Spleen (tissue), 11 donors: Measurements from ENCODE around the gene NRDE2. TPM values are rescaled to one million over a fixed set of nuclear protein-coding genes. Genes with fewer than 3 reads are reported as not detected.
"Not testable (repeated sequence)": the region's sequence is repeated elsewhere in the genome, so short reads cannot be mapped to it uniquely, and the experiment has no call there.

Source experiments
- DNase-seq: peaks from one replicate; pipeline ENCODE4 v3.0.0-alpha.2; 2020
- H3K27ac ChIP-seq, 8 donors: fragments of 200-600 bp; sonication (generic) in 7 of 8; 1 replicate in 4 of 8; 2 replicates in 4 of 8; pipeline versions ENCODE4 v1.5.0 to v1.8.0; 2016 to 2021; ENCODE audit warnings: inconsistent platforms in 4 of 8, mild to moderate bottlenecking in 4 of 8, moderate library complexity in 1 of 8
- H3K27me3 ChIP-seq, 7 donors: fragments of 200-600 bp; sonication (generic) in 6 of 7; replicated peaks in 1 of 7; 1 replicate in 4 of 7; 2 replicates in 3 of 7; pipeline versions ENCODE4 v1.5.0 to v1.8.0; 2016 to 2021; ENCODE audit warnings: inconsistent platforms in 3 of 7, mild to moderate bottlenecking in 1 of 7
- H3K36me3 ChIP-seq, 6 donors: fragments of 200-600 bp; sonication (generic) in 5 of 6; 1 replicate in 4 of 6; 2 replicates in 2 of 6; pipeline versions ENCODE4 v1.5.0 to v1.8.0; 2016 to 2021; ENCODE audit warnings: inconsistent platforms in 2 of 6
- H3K4me1 ChIP-seq, 6 donors: fragments of 200-600 bp; sonication (generic) in 5 of 6; 1 replicate in 3 of 6; 2 replicates in 3 of 6; pipeline versions ENCODE4 v1.5.0 to v1.8.0; 2016 to 2021; ENCODE audit warnings: inconsistent platforms in 3 of 6
- H3K4me3 ChIP-seq, 8 donors: fragments of 200-600 bp; sonication (generic) in 7 of 8; 1 replicate in 4 of 8; 2 replicates in 4 of 8; pipeline versions ENCODE4 v1.5.0 to v1.8.0; 2016 to 2021; ENCODE audit warnings: inconsistent platforms in 4 of 8, mild to moderate bottlenecking in 4 of 8, moderate library complexity in 2 of 8
- H3K9me3 ChIP-seq, 8 donors: fragments of 200-600 bp; sonication (generic) in 7 of 8; 1 replicate in 4 of 8; 2 replicates in 4 of 8; pipeline versions ENCODE4 v1.5.0 to v1.8.0; 2016 to 2021; ENCODE audit warnings: inconsistent platforms in 4 of 8
- POLR2A ChIP-seq, 3 donors: fragments of 450-650 bp; IDR thresholded peaks; one replicate each; pipeline ENCODE4 v1.5.1; 2017; ENCODE audit warnings: antibody characterized with exemption in 3 of 3, mild to moderate bottlenecking in 1 of 3
- POLR2AphosphoS5 ChIP-seq, 3 donors: sonication (generic); formaldehyde crosslinking; IDR thresholded peaks; one replicate each; pipeline ENCODE4 v1.5.1; 2017; ENCODE audit warnings: antibody characterized with exemption in 3 of 3
- WGBS, 5 donors: extraction: QIAGEN DNeasy Blood & Tissue Kit in 3 of 5; methylation state at CpG; one replicate each; pipeline versions ENCODE4 v1.1.5 to v1.1.7; 2013 to 2018; 5-methylcytosine and 5-hydroxymethylcytosine counted together
- intact Hi-C: fragments of 100-400 bp; cut with DNase I; formaldehyde crosslinking; loops from one replicate; pipeline ENCODE4 v1.15.0; 2023; ENCODE audit warnings: low total_unique reads
- polyA plus RNA-seq, 3 donors: library from polyadenylated mRNA; stranded (reverse); fragments of 200-250 nt; gene quantifications; one replicate each; pipeline ENCODE4 v1.2.1, GENCODE V29; 2013
- total RNA-seq, 7 donors: library from RNA; depleted of rRNA in 3 of 7; stranded (reverse); fragments of >200 nt in 3 of 7; fragmentation: NEBNext Ultra II Directional in 4 of 7; extraction: Animal tissue kit (Norgen Biotek cat#: 25700) in 4 of 7; gene quantifications; one replicate each; pipeline versions ENCODE4 v1.1.0 to v1.2.1, GENCODE V29; 2016 to 2021
- TF ChIP-seq, protein P1 (sequence below), 11 experiments: fragments of 200-600 bp in 7 of 11; fragments of 450-650 bp in 4 of 11; sonication (generic) in 4 of 11; IDR thresholded peaks in 8 of 11; conservative IDR thresholded peaks in 3 of 11; 1 replicate in 7 of 11; 2 replicates in 4 of 11; pipeline versions ENCODE4 v1.4.0 to v1.8.0; 2016 to 2021; ENCODE audit warnings: antibody characterized with exemption in 11 of 11, inconsistent platforms in 4 of 11, mild to moderate bottlenecking in 1 of 11
- donor health status: healthy with polysubstance abuse.
- donor health status: DM: no; HTN: no; CAD: no; lungs with moderate emphysema.
- donor health status: DM: no; HTN: no; CAD: no.
- donor health status: Bipolar disorder and iron deficiency.
- donor health status: healthy.
- donor health status: DM: no; HTN: no; CAD: no.
- donor health status: DM: yes; HTN: yes; CAD: no.

Gene NRDE2
- total and polyA plus RNA-seq, 10 donors, result 6.3 to 28.9 (median 17.0) TPM

DNA sequence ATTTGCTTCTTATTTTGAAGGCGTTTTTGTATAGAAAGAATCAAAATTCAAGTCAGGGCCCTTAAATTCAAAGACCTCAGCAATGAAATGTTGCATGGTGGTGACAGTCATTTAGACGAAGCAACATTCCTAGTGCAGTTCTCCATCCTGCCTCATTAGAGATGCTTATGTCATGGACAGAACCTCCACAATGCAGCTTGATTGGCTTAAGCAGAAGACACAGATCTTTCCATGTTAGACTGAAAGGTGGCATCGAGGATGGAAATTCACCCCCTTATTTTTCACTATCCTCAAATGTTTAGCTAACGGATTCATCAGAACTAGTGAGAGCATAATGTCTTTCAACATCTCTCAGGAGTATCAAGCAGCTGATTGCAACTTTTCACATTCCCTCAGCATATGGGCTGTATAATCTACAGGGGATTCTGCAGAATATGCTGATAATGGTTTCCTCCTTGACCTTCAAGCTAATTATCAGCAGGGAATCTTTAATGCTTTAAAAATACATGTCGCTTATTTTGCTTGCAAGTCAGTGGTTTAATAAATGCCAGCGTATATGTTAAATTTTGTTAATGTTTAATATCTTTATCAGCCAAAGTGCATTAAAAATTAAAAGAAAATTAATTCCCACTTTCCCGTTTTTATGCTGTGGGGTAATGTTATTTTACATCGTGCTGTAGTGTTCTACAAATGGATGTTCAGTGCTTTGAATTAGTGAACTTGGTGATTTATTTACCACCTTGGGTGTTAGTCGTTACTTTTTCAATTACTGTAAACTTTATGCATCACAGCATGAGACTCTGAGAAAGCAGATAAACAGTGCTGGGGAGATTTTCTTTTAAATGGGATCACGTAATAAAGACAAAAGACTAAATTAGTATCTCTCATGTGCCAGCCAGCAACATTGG, 12.8 kb upstream of the NRDE2 start:
- no peaks in the 10 kb centered on the region for H3K36me3 ChIP-seq
- no peak overlapping the region for H3K27ac ChIP-seq
- no peaks in the 10 kb centered on the region for H3K9me3 ChIP-seq
- intact Hi-C loops, result no loop called here
- peaks cover 0 to 3% (median 0%) of the 10 kb centered on the region in 7 donors for H3K27me3 ChIP-seq
- DNase-seq, result no peak
- no peak overlapping the region for H3K4me3 ChIP-seq
- no peak for TF ChIP-seq POLR2AphosphoS5 (IDR thresholded peaks at IDR 0.05)
- TF ChIP-seq, protein P1, sequence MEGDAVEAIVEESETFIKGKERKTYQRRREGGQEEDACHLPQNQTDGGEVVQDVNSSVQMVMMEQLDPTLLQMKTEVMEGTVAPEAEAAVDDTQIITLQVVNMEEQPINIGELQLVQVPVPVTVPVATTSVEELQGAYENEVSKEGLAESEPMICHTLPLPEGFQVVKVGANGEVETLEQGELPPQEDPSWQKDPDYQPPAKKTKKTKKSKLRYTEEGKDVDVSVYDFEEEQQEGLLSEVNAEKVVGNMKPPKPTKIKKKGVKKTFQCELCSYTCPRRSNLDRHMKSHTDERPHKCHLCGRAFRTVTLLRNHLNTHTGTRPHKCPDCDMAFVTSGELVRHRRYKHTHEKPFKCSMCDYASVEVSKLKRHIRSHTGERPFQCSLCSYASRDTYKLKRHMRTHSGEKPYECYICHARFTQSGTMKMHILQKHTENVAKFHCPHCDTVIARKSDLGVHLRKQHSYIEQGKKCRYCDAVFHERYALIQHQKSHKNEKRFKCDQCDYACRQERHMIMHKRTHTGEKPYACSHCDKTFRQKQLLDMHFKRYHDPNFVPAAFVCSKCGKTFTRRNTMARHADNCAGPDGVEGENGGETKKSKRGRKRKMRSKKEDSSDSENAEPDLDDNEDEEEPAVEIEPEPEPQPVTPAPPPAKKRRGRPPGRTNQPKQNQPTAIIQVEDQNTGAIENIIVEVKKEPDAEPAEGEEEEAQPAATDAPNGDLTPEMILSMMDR (IDR thresholded peaks at IDR 0.05 in 8 of 11, conservative IDR thresholded peaks at IDR 0.05 in 3 of 11), result no peak
- no peak for TF ChIP-seq POLR2A (IDR thresholded peaks at IDR 0.05)
- 63 to 72% (median 67%) methylated on average over 10 of the region's 10 CpGs for WGBS, 5 donors
- no peaks in the 10 kb centered on the region for H3K4me1 ChIP-seq

DNA sequence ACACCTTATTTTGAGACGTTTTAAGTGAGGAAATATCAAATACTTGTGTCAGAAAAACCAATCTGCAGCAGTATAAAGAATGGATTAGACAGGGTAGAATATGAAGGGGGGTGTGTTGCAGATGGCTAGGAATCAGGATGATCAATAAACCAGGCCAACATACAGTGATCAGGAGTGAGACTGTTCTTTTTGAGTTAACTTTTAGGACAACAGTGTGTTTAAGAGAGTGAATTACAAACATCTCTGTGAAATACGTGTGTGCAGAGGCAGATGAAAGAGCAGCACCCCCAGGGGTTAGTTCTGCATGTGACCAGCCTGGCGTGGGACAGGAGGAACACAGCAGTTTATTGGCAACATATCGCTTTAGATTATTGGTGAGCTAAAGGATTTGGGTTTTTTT, 10.6 kb upstream of the NRDE2 start:
- WGBS, 5 donors, result 55 to 66% (median 57%) methylated on average over 4 of the region's 4 CpGs
- no peak for DNase-seq
- intact Hi-C loops, result no loop called here
- no peaks in the 10 kb centered on the region for H3K36me3 ChIP-seq
- TF ChIP-seq, protein P1 (IDR thresholded peaks at IDR 0.05 in 8 of 11, conservative IDR thresholded peaks at IDR 0.05 in 3 of 11), result no peak
- no peak for TF ChIP-seq POLR2AphosphoS5 (IDR thresholded peaks at IDR 0.05)
- H3K27me3 ChIP-seq, result peaks cover 0 to 22% (median 0%) of the 10 kb centered on the region in 7 donors
- H3K9me3 ChIP-seq, result no peaks in the 10 kb centered on the region
- H3K4me3 ChIP-seq, result no peak overlapping the region
- H3K27ac ChIP-seq, result no peak overlapping the region
- no peaks in the 10 kb centered on the region for H3K4me1 ChIP-seq

DNA sequence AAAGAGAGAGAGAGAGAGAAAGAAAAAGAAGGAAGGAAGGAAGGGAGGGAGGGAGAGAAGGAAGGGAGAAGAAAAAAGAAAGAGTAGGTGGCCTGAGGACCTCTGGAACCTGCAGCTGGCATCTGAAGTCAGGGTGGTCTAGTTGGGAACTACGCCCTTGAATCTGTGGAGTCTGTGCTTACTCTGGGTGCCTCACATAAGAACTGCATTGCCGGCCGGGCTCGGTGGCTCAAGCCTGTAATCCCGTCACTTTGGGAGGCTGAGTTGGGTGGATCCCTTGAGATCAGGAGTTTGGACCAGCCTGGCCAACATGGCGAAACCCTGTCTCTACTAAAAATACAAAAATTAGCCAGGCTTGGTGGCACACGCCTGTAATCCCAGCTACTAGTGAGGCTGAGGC, 10.0 kb upstream of the NRDE2 start:
- Histone ChIP-seq H3K4me3 (no peak overlapping the region), H3K27me3 (peaks cover 0 to 23% (median 0%) of the 10 kb centered on the region in 7 donors), H3K27ac (no peak overlapping the region), H3K4me1 (no peaks in the 10 kb centered on the region), H3K36me3 (no peaks in the 10 kb centered on the region), H3K9me3 (no peaks in the 10 kb centered on the region)
- TF ChIP-seq, protein P1 (IDR thresholded peaks at IDR 0.05 in 8 of 11, conservative IDR thresholded peaks at IDR 0.05 in 3 of 11), result no peak
- TF ChIP-seq POLR2A (IDR thresholded peaks at IDR 0.05), result no peak
- no peak for DNase-seq
- intact Hi-C loops, result no loop called here
- 75 to 91% (median 88%) methylated on average over 7 of the region's 7 CpGs for WGBS, 5 donors

DNA sequence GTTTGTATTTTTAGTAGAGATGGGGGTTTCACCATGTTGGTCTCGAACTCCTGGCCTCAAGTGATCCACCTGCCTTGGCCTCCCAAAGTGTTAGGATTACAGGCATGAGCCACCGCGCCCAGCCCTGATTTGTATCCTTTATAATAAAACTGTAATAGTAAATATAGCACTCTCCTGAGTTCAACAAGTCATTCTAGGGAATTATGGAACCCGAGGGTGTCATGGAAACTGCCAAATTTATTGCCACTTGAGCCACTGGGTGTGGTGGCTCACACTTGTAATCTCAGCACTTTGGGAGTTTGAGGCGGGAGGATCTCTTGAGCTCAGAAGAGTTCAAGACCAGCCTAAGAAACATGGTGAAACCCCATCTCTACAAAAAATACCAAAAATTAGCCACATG, 9.5 kb upstream of the NRDE2 start:
- intact Hi-C loops, H3K4me3 ChIP-seq, H3K9me3 ChIP-seq, DNase-seq, H3K36me3 ChIP-seq, H3K27ac ChIP-seq, H3K4me1 ChIP-seq: not testable (repeated sequence)
- 65 to 88% (median 80%) methylated on average over 5 of the region's 5 CpGs for WGBS, 5 donors
- peaks cover 0 to 29% (median 4%) of the 10 kb centered on the region in 7 donors for H3K27me3 ChIP-seq
